GM21526 (cell line): Measurements from ENCODE around the gene TMEM178B.

Experiments
- ATAC-seq: cut with Tn5 transposase; IDR thresholded peaks from one replicate; pipeline ENCODE4 v1.9.1; 2021; ENCODE audit warnings: moderate library complexity; ENCODE audit not compliant: unreplicated experiment, low FRiP score

TMEM178B gene

GRCh38 chr7:141444961-141445360, 371.1 kb downstream of the TMEM178B start:
- no peak for ATAC-seq

GRCh38 chr7:141451232-141451631, 377.4 kb downstream of the TMEM178B start:
- no peak for ATAC-seq

DNA sequence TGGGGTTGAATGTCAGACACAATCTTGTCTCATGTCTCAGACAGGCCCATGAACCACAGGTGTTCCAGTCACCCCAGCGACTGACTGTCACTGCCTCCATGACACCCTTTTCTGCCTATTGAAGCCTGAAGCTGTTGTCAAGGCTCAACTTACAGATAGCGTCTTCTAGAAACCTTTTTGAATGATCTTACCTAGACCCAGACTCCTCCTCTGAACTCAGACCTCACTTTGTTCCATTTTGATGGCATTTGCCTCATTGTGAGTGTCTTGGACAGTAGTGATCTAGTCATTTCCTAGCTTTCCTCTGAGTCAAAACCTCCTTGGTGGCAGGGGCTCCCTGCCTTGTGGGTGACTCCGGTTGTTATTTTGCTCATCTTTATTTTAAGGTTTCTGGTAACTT, 379.0 kb downstream of the TMEM178B start:
- ATAC-seq, result no peak

GRCh38 chr7:141454338-141454737, 380.5 kb downstream of the TMEM178B start:
- ATAC-seq, result no peak

DNA sequence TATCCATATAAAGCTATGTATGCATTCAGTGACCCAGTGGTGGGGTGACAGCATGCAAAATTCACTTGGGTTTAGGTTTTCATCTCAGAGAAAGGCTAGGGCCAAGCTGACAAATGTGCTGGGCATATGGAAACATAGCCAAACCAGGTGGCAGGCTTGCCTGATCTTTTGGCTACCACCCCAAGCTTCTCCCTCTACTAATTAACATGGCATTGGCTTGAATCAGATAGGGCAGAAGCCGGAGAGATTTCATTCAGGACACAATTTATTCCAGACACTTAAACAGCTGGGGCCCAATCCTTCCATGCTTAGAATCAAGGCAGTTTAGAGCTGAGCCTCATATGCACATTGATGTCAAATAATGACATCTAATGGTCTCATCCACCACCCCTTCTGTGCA, 381.9 kb downstream of the TMEM178B start:
- no peak for ATAC-seq

GRCh38 chr7:141456298-141456697, 382.4 kb downstream of the TMEM178B start:
- no peak for ATAC-seq

GRCh38 chr7:141456711-141457110, 382.8 kb downstream of the TMEM178B start:
- ATAC-seq, result no peak

- ATAC-seq, result no peak
Measured at GRCh38 chr7:141460781-141461715, 387.2 kb downstream of the TMEM178B start.

GRCh38 chr7:141461924-141462323, 388.1 kb downstream of the TMEM178B start:
- no peak for ATAC-seq

GRCh38 chr7:141462958-141463357, 389.1 kb downstream of the TMEM178B start:
- ATAC-seq, result no peak

GRCh38 chr7:141463986-141464385, 390.1 kb downstream of the TMEM178B start:
- ATAC-seq, result no peak

GRCh38 chr7:141464551-141464950, 390.7 kb downstream of the TMEM178B start:
- no peak for ATAC-seq

DNA sequence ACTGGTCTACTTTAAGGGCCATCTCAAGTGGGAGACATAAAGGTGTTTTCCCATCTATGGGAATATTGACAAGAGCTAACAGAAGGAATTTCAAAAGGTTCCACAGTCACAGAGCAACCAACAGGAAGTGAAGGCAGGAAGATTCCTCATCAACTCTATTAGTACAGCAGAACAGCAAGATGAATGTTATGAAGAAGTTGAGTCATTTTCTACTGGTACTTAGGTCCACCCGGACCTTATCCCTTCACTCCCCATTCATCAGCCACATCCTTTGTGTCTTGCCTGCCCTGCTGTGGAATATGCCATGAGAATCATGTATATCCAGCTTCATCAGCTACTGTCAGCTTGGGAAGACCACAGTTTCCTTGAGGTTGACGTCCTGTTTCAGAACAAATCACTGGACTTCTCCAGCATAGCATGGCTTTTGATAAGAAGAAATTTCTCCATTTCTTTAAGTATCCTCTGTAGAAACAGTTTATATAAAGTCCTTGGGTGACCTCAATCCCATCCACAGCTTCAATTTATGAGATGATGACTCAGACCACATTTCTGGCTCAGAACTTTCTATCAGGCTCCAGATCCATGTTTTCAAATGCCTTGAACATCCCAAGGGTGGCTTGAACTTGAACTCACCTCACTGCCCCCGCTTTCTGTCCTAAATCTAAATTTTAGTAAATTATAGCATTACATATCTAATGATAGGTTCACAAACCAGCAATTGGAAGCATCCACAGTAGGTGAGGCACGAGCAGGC, 392.5 kb downstream of the TMEM178B start:
- ATAC-seq, result no peak

DNA sequence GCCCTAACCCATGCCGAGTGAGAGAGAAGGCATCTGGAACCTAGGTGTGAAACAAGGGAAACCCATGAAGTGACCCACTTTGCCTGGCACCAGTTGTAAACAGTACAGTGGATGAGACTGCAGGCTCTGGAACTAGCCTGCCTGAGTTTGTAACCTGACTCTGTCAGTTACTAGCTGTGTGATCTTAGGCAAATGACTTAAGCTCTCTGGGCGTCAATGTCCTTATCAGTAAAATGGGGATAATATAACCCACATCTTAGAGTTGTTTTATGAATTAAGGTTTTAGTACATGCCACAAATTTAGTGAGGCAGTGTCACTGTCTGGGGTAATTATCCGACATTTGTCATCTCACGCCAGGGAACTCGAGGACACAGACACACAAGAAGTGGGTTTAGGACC, 394.5 kb downstream of the TMEM178B start:
- ATAC-seq, result no peak

- ATAC-seq, result no peak
Measured at GRCh38 chr7:141475679-141476078, 401.8 kb downstream of the TMEM178B start.

GRCh38 chr7:141477865-141478264, 404.0 kb downstream of the TMEM178B start:
- ATAC-seq, result no peak

GRCh38 chr7:141478845-141479244, 405.0 kb downstream of the TMEM178B start:
- no peak for ATAC-seq

DNA sequence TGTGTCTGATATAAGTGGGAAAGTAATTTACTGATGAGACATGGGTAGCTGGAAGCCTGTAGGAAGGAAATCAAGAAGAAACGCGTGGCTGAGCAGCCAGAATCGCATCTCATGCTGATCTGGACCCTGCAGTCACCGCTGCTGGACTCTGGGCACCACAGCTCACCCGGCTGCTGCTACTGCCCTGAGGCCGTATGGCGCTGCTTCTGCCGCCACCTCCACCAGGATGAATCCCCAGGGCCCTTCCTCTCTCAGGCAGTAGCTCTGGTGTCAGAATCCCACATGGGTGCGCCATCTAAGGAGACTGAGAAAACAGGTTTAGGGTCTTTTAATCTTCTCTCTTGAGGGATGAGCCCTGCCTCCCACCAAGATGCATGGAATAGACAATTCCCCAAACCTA, 407.1 kb downstream of the TMEM178B start:
- ATAC-seq, result no peak

DNA sequence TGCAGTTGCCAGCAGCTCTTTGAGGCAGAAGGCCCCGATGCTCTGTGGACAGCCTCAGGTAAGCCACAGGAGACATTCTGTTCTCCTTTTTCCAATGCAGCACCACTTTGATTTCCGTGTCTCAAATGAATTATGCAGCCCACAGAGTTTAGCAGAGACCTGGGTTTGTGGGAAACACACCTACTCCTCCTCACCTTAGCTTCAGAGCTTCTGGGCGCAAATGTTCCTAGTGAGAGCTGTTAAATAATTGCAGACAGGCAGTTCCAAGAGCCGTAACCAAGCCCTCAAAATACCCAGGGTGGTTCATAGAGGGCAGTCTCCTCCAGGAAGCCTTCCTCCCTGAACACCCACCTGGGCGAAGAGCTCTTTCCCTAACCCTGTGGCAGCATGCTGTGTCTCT, 408.1 kb downstream of the TMEM178B start:
- no peak for ATAC-seq

DNA sequence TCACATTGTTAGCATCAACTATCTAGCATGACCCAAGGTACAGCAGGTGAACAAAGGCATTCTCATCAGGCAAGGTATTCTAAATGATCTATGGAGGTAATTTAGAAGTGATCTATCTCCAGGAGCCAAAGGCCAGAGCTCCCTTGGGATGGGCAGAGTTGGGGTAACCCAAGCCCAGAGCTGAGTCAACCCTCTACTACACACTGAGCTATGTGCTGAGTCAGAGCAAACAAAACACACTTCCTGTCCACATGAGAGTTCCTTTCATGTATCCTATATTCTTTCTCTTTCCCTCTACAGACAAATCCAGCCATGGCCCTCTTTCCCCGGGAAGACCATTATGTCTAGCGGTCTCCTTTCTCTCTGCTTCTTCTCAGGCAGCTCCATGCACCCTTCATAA, 409.2 kb downstream of the TMEM178B start:
- no peak for ATAC-seq

DNA sequence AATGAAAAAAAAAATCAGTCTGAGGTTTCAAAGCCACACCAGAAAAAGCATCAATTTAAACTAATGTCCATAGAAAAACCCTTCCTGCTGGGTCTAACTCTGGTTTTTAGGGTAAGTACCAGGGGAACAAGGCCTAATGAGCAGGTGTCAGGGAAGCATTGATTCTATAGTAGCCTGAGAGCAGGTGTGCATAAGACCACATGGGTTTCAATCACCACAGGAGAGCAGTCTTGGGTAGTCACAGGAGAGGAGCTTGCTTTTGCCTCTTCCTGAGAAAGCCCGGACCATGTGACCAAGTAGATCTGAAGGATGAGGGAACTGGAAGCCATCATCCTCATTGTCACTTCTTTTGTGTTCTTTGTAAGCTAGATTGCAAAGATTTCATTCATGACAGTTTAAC, 411.0 kb downstream of the TMEM178B start:
- ATAC-seq, result no peak

DNA sequence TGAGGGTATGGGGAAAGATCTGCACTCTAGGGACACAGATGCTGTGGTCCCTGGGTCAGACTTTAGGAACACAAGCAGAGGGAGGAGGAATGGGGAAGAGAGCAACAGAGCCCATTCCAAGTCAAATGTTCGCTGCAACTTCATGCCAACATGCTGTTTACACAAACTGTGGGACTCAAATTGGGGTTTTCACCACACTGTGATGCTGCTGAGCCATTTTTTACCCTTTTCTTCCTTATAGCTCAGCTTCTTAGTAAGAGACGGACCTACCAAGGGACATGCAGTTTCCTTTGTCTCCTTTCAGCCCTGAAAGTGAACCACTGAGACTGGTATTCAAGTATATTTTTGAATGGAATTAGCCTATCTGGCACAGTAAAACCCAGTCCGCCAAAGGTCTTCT, 413.1 kb downstream of the TMEM178B start:
- no peak for ATAC-seq
